SJSA1 (cell line): ENCODE data around the gene LRRC26. TPM values are rescaled to one million over a fixed set of nuclear protein-coding genes. Genes with fewer than 3 reads are reported as not detected.
A peak's percentile ranks its signal among the peaks of the same experiment; 100 is the strongest.

ENCODE experiments used
- DNase-seq, 2 experiments: peaks; one replicate each; pipeline ENCODE4 v3.0.0-alpha.2; 2015 to 2020; ENCODE audit warnings: low spot score in 2 of 2, low read depth in 1 of 2
- H3K27ac ChIP-seq: fragments of 250-450 bp; sonication (Bioruptor Pico); 2 replicates; pipeline ENCODE4 v1.5.1; 2020; ENCODE audit warnings: mild to moderate bottlenecking, moderate library complexity
- H3K27me3 ChIP-seq: fragments of 250-450 bp; sonication (Bioruptor Pico); replicated peaks from 2 replicates; pipeline ENCODE4 v1.5.1; 2020; ENCODE audit warnings: mild to moderate bottlenecking, moderate library complexity
- H3K36me3 ChIP-seq: fragments of 250-450 bp; sonication (Bioruptor Pico); 2 replicates; pipeline ENCODE4 v1.5.1; 2020; ENCODE audit warnings: mild to moderate bottlenecking
- H3K4me1 ChIP-seq: fragments of 250-450 bp; sonication (Bioruptor Pico); replicated peaks from 2 replicates; pipeline ENCODE4 v1.6.1; 2021; ENCODE audit warnings: mild to moderate bottlenecking
- H3K4me3 ChIP-seq: fragments of 250-450 bp; sonication (Bioruptor Pico); 2 replicates; pipeline ENCODE4 v1.5.1; 2020; ENCODE audit warnings: mild to moderate bottlenecking
- H3K9me3 ChIP-seq: fragments of 250-450 bp; sonication (Bioruptor Pico); replicated peaks from 2 replicates; pipeline ENCODE4 v1.5.1; 2020; ENCODE audit warnings: mild to moderate bottlenecking
- total RNA-seq: library from RNA; depleted of rRNA; stranded (reverse); fragments of >200 nt; shearing (Covaris generic); gene quantifications from 2 replicates; pipeline ENCODE4 v1.2.3, GENCODE V29; 2014

The LRRC26 gene
- total RNA-seq, 1 experiment from 2014 or later = not detected

GRCh38 chr9:137193771-137194170 lies 23.9 kb upstream of the LRRC26 start:
- Histone ChIP-seq H3K27ac (no peak overlapping the region), H3K36me3 (peaks cover 37% of the 10 kb centered on the region), H3K4me1 (peaks cover 14% of the 10 kb centered on the region), H3K4me3 (no peak overlapping the region), H3K9me3 (no peaks in the 10 kb centered on the region), H3K27me3 (no peaks in the 10 kb centered on the region)
- DNase-seq = no peak

GRCh38 chr9:137192859-137193258 lies 23.0 kb upstream of the LRRC26 start:
- no peak for DNase-seq
- Histone ChIP-seq H3K27me3 (no peaks in the 10 kb centered on the region), H3K4me1 (peaks cover 14% of the 10 kb centered on the region), H3K9me3 (no peaks in the 10 kb centered on the region), H3K27ac (no peak overlapping the region), H3K36me3 (peaks cover 45% of the 10 kb centered on the region), H3K4me3 (no peak overlapping the region)

- H3K27ac ChIP-seq = no peak overlapping the region
- peaks cover 49% of the 10 kb centered on the region for H3K36me3 ChIP-seq
- no peaks in the 10 kb centered on the region for H3K9me3 ChIP-seq
- no peak for DNase-seq
- H3K27me3 ChIP-seq = no peaks in the 10 kb centered on the region
- H3K4me3 ChIP-seq = no peak overlapping the region
- peaks cover 18% of the 10 kb centered on the region for H3K4me1 ChIP-seq
These were observed 22.6 kb upstream of the LRRC26 start for GRCh38 chr9:137192448-137192780.

- Histone ChIP-seq H3K4me3 (no peak overlapping the region), H3K27ac (no peak overlapping the region), H3K4me1 (peaks cover 24% of the 10 kb centered on the region)
These were observed 22.0 kb upstream of the LRRC26 start for GRCh38 chr9:137191691-137192447.

GRCh38 chr9:137191245-137191644 lies 21.4 kb upstream of the LRRC26 start:
- H3K4me1 ChIP-seq = peaks cover 25% of the 10 kb centered on the region
- H3K27ac ChIP-seq = no peak overlapping the region
- H3K4me3 ChIP-seq = no peak overlapping the region
- H3K36me3 ChIP-seq = peaks cover 61% of the 10 kb centered on the region
- H3K27me3 ChIP-seq = no peaks in the 10 kb centered on the region
- no peak for DNase-seq
- H3K9me3 ChIP-seq = no peaks in the 10 kb centered on the region

More at GRCh38 chr9:137191691-137192447, 22.0 kb upstream of the LRRC26 start:
- H3K27me3 ChIP-seq = no peaks in the 10 kb centered on the region
- peaks cover 54% of the 10 kb centered on the region for H3K36me3 ChIP-seq
- no peak for DNase-seq
- no peaks in the 10 kb centered on the region for H3K9me3 ChIP-seq

- H3K27ac ChIP-seq = no peak overlapping the region
- no peak for DNase-seq
- H3K4me3 ChIP-seq = no peak overlapping the region
These were observed 20.5 kb upstream of the LRRC26 start for GRCh38 chr9:137190315-137190856.

GRCh38 chr9:137189297-137190295 lies 19.7 kb upstream of the LRRC26 start:
- Histone ChIP-seq H3K9me3 (no peaks in the 10 kb centered on the region), H3K27ac (peak overlapping the region; percentile 83), H3K36me3 (peaks cover 74% of the 10 kb centered on the region), H3K4me1 (peaks cover 25% of the 10 kb centered on the region), H3K4me3 (peak overlapping the region; percentile 93), H3K27me3 (no peaks in the 10 kb centered on the region)
- no peak for DNase-seq

More at GRCh38 chr9:137190315-137190856, 20.5 kb upstream of the LRRC26 start:
- no peaks in the 10 kb centered on the region for H3K9me3 ChIP-seq
- peaks cover 69% of the 10 kb centered on the region for H3K36me3 ChIP-seq
- no peaks in the 10 kb centered on the region for H3K27me3 ChIP-seq
- H3K4me1 ChIP-seq = peaks cover 25% of the 10 kb centered on the region

- DNase-seq = peak; percentile 90 to 91
- Histone ChIP-seq H3K9me3 (no peaks in the 10 kb centered on the region), H3K27ac (peak within 1 kb of the TSS; percentile 83), H3K36me3 (peaks cover 77% of the 10 kb centered on the region), H3K4me3 (peak within 1 kb of the TSS; percentile 93), H3K4me1 (peaks cover 25% of the 10 kb centered on the region), H3K27me3 (no peaks in the 10 kb centered on the region)
These were observed 18.8 kb upstream of the LRRC26 start, which contains the start of the genes ANAPC2 and SSNA1 for GRCh38 chr9:137188490-137189296. Gene ANAPC2, minus strand, starts transcription at chr9:137188560. Its CDS starts 28 bp downstream, at chr9:137188532. Gene SSNA1, plus strand, starts transcription at chr9:137188676. Its CDS starts 51 bp downstream, at chr9:137188727.

- peaks cover 25% of the 10 kb centered on the region for H3K4me1 ChIP-seq
- H3K36me3 ChIP-seq = peaks cover 83% of the 10 kb centered on the region
- DNase-seq = no peak
- H3K9me3 ChIP-seq = no peaks in the 10 kb centered on the region
- H3K4me3 ChIP-seq = peak overlapping the region; percentile 93
- H3K27ac ChIP-seq = peak overlapping the region; percentile 83
- no peaks in the 10 kb centered on the region for H3K27me3 ChIP-seq
These were observed 18.2 kb upstream of the LRRC26 start for GRCh38 chr9:137188086-137188489.

GRCh38 chr9:137187386-137187785 lies 17.5 kb upstream of the LRRC26 start:
- peaks cover 25% of the 10 kb centered on the region for H3K4me1 ChIP-seq
- DNase-seq = no peak
- H3K27me3 ChIP-seq = no peaks in the 10 kb centered on the region
- peak overlapping the region; percentile 93 for H3K4me3 ChIP-seq
- H3K36me3 ChIP-seq = peaks cover 89% of the 10 kb centered on the region
- H3K9me3 ChIP-seq = no peaks in the 10 kb centered on the region
- H3K27ac ChIP-seq = no peak overlapping the region

GRCh38 chr9:137186385-137186784 lies 16.5 kb upstream of the LRRC26 start:
- H3K27ac ChIP-seq = no peak overlapping the region
- no peak overlapping the region for H3K4me3 ChIP-seq
- no peaks in the 10 kb centered on the region for H3K27me3 ChIP-seq
- no peak for DNase-seq
- peaks cover 25% of the 10 kb centered on the region for H3K4me1 ChIP-seq
- peaks cover 87% of the 10 kb centered on the region for H3K36me3 ChIP-seq
- no peaks in the 10 kb centered on the region for H3K9me3 ChIP-seq

GRCh38 chr9:137185921-137186320 lies 16.1 kb upstream of the LRRC26 start:
- no peak for DNase-seq
- no peaks in the 10 kb centered on the region for H3K9me3 ChIP-seq
- no peaks in the 10 kb centered on the region for H3K27me3 ChIP-seq
- peaks cover 87% of the 10 kb centered on the region for H3K36me3 ChIP-seq
- H3K4me3 ChIP-seq = no peak overlapping the region
- H3K4me1 ChIP-seq = peaks cover 25% of the 10 kb centered on the region
- no peak overlapping the region for H3K27ac ChIP-seq
